Effector memory CD8-positive, alpha-beta T cell (primary cell): ENCODE results near the gene TRMT61A.

Source experiments
- ATAC-seq: fragments of 150-1000 bp; cut with Tn5 transposase; replicated peaks from 2 replicates; pipeline ENCODE4 v1.10.0; 2021; ENCODE audit warnings: mild to moderate bottlenecking, moderate library complexity
- DNase-seq, 3 experiments: peaks; one replicate each; pipeline ENCODE4 v3.0.0; 2021
- H3K27ac Mint-ChIP-seq, 2 donors: one replicate each; pipeline ENCODE4 v1.8.0; 2022; ENCODE audit warnings: mild to moderate bottlenecking in 2 of 2, mixed read lengths in 2 of 2, moderate library complexity in 2 of 2
- H3K27me3 Mint-ChIP-seq, 2 donors: one replicate each; pipeline ENCODE4 v1.8.0; 2022; ENCODE audit warnings: mixed read lengths in 2 of 2
- H3K36me3 Mint-ChIP-seq: one replicate; pipeline ENCODE4 v1.8.0; 2022; ENCODE audit warnings: mild to moderate bottlenecking, moderate library complexity, mixed read lengths; ENCODE audit not compliant: insufficient read depth
- H3K4me1 Mint-ChIP-seq, 2 donors: one replicate each; pipeline ENCODE4 v1.8.0; 2022; ENCODE audit warnings: low read depth in 2 of 2, mixed read lengths in 2 of 2
- H3K4me3 Mint-ChIP-seq, 2 donors: one replicate each; pipeline ENCODE4 v1.8.0; 2022; ENCODE audit warnings: mild to moderate bottlenecking in 2 of 2, mixed read lengths in 2 of 2, moderate library complexity in 2 of 2
- H3K9me3 Mint-ChIP-seq, 2 donors: one replicate each; pipeline ENCODE4 v1.8.0; 2022; ENCODE audit warnings: mixed read lengths in 2 of 2

TRMT61A gene

GRCh38 chr14:103514596-103515421 is 14.2 kb upstream of the TRMT61A start:
- no peaks in the 10 kb centered on the region for H3K27me3 Mint-ChIP-seq
- no peaks in the 10 kb centered on the region for H3K9me3 Mint-ChIP-seq
- H3K4me1 Mint-ChIP-seq = peaks cover under 1 to 12% of the 10 kb centered on the region in 2 donors
- ATAC-seq (no peak), DNase-seq (no peak)
- H3K36me3 Mint-ChIP-seq = peaks cover 17% of the 10 kb centered on the region
- no peak overlapping the region for H3K4me3 Mint-ChIP-seq
- H3K27ac Mint-ChIP-seq = peak overlapping the region in 1 of 2 donors; percentile 44

GRCh38 chr14:103516426-103517173 is 12.4 kb upstream of the TRMT61A start:
- DNase-seq (no peak), ATAC-seq (no peak)
- Mint-ChIP-seq H3K9me3 (no peaks in the 10 kb centered on the region), H3K4me1 (peaks cover 0 to 12% of the 10 kb centered on the region in 2 donors), H3K27me3 (no peaks in the 10 kb centered on the region), H3K36me3 (peaks cover 5% of the 10 kb centered on the region), H3K27ac (no peak overlapping the region), H3K4me3 (no peak overlapping the region)

GRCh38 chr14:103517174-103517566 is 11.8 kb upstream of the TRMT61A start:
- no peak for ATAC-seq

GRCh38 chr14:103517721-103518421 is 11.1 kb upstream of the TRMT61A start:
- peak overlapping the region in 1 of 2 donors; percentile 79 for H3K27ac Mint-ChIP-seq
- no peaks in the 10 kb centered on the region for H3K9me3 Mint-ChIP-seq
- no peak overlapping the region for H3K4me3 Mint-ChIP-seq
- DNase-seq = no peak
- H3K4me1 Mint-ChIP-seq = peaks cover 0 to 12% of the 10 kb centered on the region in 2 donors
- no peaks in the 10 kb centered on the region for H3K27me3 Mint-ChIP-seq
- H3K36me3 Mint-ChIP-seq = peaks cover 5% of the 10 kb centered on the region
- ATAC-seq = no peak

More at GRCh38 chr14:103517174-103517566, 11.8 kb upstream of the TRMT61A start:
- Mint-ChIP-seq H3K27me3 (no peaks in the 10 kb centered on the region), H3K27ac (peak overlapping the region in 1 of 2 donors; percentile 79), H3K36me3 (peaks cover 5% of the 10 kb centered on the region), H3K4me1 (peaks cover 0 to 12% of the 10 kb centered on the region in 2 donors), H3K4me3 (no peak overlapping the region), H3K9me3 (no peaks in the 10 kb centered on the region)
- no peak for DNase-seq

GRCh38 chr14:103518422-103519042 is 10.5 kb upstream of the TRMT61A start:
- Mint-ChIP-seq H3K4me1 (peaks cover 0 to 12% of the 10 kb centered on the region in 2 donors), H3K9me3 (no peaks in the 10 kb centered on the region), H3K27ac (no peak overlapping the region), H3K36me3 (peaks cover 5% of the 10 kb centered on the region), H3K4me3 (peak overlapping the region; percentile 52 to 67), H3K27me3 (no peaks in the 10 kb centered on the region)
- ATAC-seq = peak; percentile 25
- peak; percentile 57 to 61 (median 58) for DNase-seq

- no peak for ATAC-seq
- peaks cover 5% of the 10 kb centered on the region for H3K36me3 Mint-ChIP-seq
Observed at GRCh38 chr14:103519043-103519836, 9.8 kb upstream of the TRMT61A start.

GRCh38 chr14:103519837-103520212 is 9.2 kb upstream of the TRMT61A start:
- peak overlapping the region; percentile 44 to 67 for H3K4me3 Mint-ChIP-seq
- peaks cover 5% of the 10 kb centered on the region for H3K36me3 Mint-ChIP-seq
- no peak for DNase-seq
- no peak overlapping the region for H3K27ac Mint-ChIP-seq
- peaks cover 0 to 9% of the 10 kb centered on the region in 2 donors for H3K4me1 Mint-ChIP-seq
- no peak for ATAC-seq
- H3K27me3 Mint-ChIP-seq = no peaks in the 10 kb centered on the region
- H3K9me3 Mint-ChIP-seq = no peaks in the 10 kb centered on the region

More at GRCh38 chr14:103519043-103519836, 9.8 kb upstream of the TRMT61A start:
- Mint-ChIP-seq H3K27ac (no peak overlapping the region), H3K9me3 (no peaks in the 10 kb centered on the region), H3K4me3 (peak overlapping the region; percentile 52 to 67), H3K27me3 (no peaks in the 10 kb centered on the region), H3K4me1 (peaks cover 0 to 12% of the 10 kb centered on the region in 2 donors)
- no peak for DNase-seq

- Mint-ChIP-seq H3K4me1 (peaks cover 0 to 9% of the 10 kb centered on the region in 2 donors), H3K4me3 (peak overlapping the region; percentile 44 to 67), H3K27ac (no peak overlapping the region), H3K9me3 (no peaks in the 10 kb centered on the region), H3K36me3 (peaks cover 5% of the 10 kb centered on the region), H3K27me3 (no peaks in the 10 kb centered on the region)
- ATAC-seq (no peak), DNase-seq (no peak)
Observed at GRCh38 chr14:103520269-103520656, 8.7 kb upstream of the TRMT61A start.

GRCh38 chr14:103520657-103521437 is 8.1 kb upstream of the TRMT61A start:
- H3K27ac Mint-ChIP-seq = no peak overlapping the region
- H3K36me3 Mint-ChIP-seq = peaks cover 4% of the 10 kb centered on the region
- peak overlapping the region; percentile 44 to 67 for H3K4me3 Mint-ChIP-seq
- H3K27me3 Mint-ChIP-seq = no peaks in the 10 kb centered on the region
- peaks cover 0 to 11% of the 10 kb centered on the region in 2 donors for H3K4me1 Mint-ChIP-seq
- ATAC-seq (peak; percentile 80), DNase-seq (peak; percentile 63 to 72 (median 64))
- H3K9me3 Mint-ChIP-seq = no peaks in the 10 kb centered on the region

GRCh38 chr14:103521438-103521950 is 7.5 kb upstream of the TRMT61A start:
- peak in 1 of 3 experiments; percentile 14 for DNase-seq
- Mint-ChIP-seq H3K27ac (no peak overlapping the region), H3K4me3 (peak overlapping the region; percentile 44 to 67), H3K36me3 (peaks cover 2% of the 10 kb centered on the region), H3K4me1 (peaks cover 0 to 13% of the 10 kb centered on the region in 2 donors), H3K9me3 (no peaks in the 10 kb centered on the region), H3K27me3 (no peaks in the 10 kb centered on the region)
- peak; percentile 37 for ATAC-seq

GRCh38 chr14:103521951-103522563 is 6.9 kb upstream of the TRMT61A start:
- Mint-ChIP-seq H3K27me3 (no peaks in the 10 kb centered on the region), H3K36me3 (peaks cover 1% of the 10 kb centered on the region), H3K9me3 (no peaks in the 10 kb centered on the region), H3K4me3 (peak overlapping the region; percentile 37 to 51), H3K27ac (no peak overlapping the region), H3K4me1 (peaks cover 0 to 14% of the 10 kb centered on the region in 2 donors)
- ATAC-seq = no peak
- DNase-seq = no peak
